Suprapubic skin (tissue), 3 donors: ENCODE data around the gene SLC37A1.

Experiments
- CTCF ChIP-seq, 2 donors: fragments of 200-600 bp in 1 of 2; fragments of 450-650 bp in 1 of 2; sonication (generic) in 1 of 2; IDR thresholded peaks; one replicate each; pipeline ENCODE4 v1.5.1; 2016 to 2019; ENCODE audit warnings: antibody characterized with exemption in 2 of 2, mild to moderate bottlenecking in 1 of 2, moderate library complexity in 1 of 2
- POLR2AphosphoS5 ChIP-seq, 3 donors: sonication (generic); formaldehyde crosslinking; IDR thresholded peaks; one replicate each; pipeline ENCODE4 v1.6.1; 2017; ENCODE audit warnings: antibody characterized with exemption in 3 of 3

GRCh38 chr21:42495765-42496119 is 17.9 kb upstream of the SLC37A1 start:
- TF ChIP-seq POLR2AphosphoS5 (IDR thresholded peaks at IDR 0.05) (no peak), CTCF (IDR thresholded peaks at IDR 0.05) (no peak)
